SU-DHL-6 (cell line): ENCODE measurements around the gene MEF2C.

ENCODE experiments used
- H2AFZ ChIP-seq: fragments of 200-600 bp; sonication (generic); 2 replicates; pipeline ENCODE4 v1.6.1; 2014; ENCODE audit warnings: low read depth, mild to moderate bottlenecking, moderate library complexity, mixed read lengths, antibody characterized with exemption, low read length; ENCODE audit not compliant: severe bottlenecking
- H3F3A ChIP-seq: fragments of 200-600 bp; shearing (Covaris generic); 2 replicates; pipeline ENCODE4 v1.6.0; 2016; ENCODE audit warnings: antibody characterized with exemption, mild to moderate bottlenecking; ENCODE audit not compliant: insufficient read depth
- H3K27ac ChIP-seq: fragments of 200-600 bp; sonication (generic); 2 replicates; pipeline ENCODE4 v1.5.1; 2016; ENCODE audit warnings: low read depth, mild to moderate bottlenecking, low read length, moderate library complexity, mixed read lengths
- H3K27me3 ChIP-seq: fragments of 200-600 bp; sonication (generic), shearing (Covaris generic); 2 replicates; pipeline ENCODE4 v1.6.0; 2014; ENCODE audit warnings: mild to moderate bottlenecking, low read length
- H3K36me3 ChIP-seq: fragments of 200-600 bp; sonication (generic); 2 replicates; pipeline ENCODE4 v1.6.1; 2014; ENCODE audit warnings: mild to moderate bottlenecking, low read length, mixed read lengths
- H3K4me2 ChIP-seq: fragments of 300-600, 200-600 bp; shearing (Covaris generic), sonication (generic); 2 replicates; pipeline ENCODE4 v1.6.0; 2014; ENCODE audit warnings: low read length, low read depth, mild to moderate bottlenecking; ENCODE audit not compliant: poor library complexity, severe bottlenecking
- H3K4me3 ChIP-seq: fragments of 200-600 bp; sonication (generic); 2 replicates; pipeline ENCODE4 v1.5.1; 2014; ENCODE audit warnings: antibody characterized with exemption, low read length, mild to moderate bottlenecking, mixed read lengths; ENCODE audit not compliant: insufficient read depth, poor library complexity, severe bottlenecking
- H3K79me2 ChIP-seq: fragments of 200-600 bp; sonication (generic); 2 replicates; pipeline ENCODE4 v1.6.1; 2014; ENCODE audit warnings: mild to moderate bottlenecking, low read length, moderate library complexity; ENCODE audit not compliant: insufficient read depth
- H3K9ac ChIP-seq: fragments of 200-600 bp; sonication (generic); 2 replicates; pipeline ENCODE4 v1.7.0; 2014; ENCODE audit warnings: mild to moderate bottlenecking, low read length
- H3K9me2 ChIP-seq: fragments of 200-600 bp; sonication (generic); replicated peaks from 2 replicates; pipeline ENCODE4 v1.6.1; 2014; ENCODE audit warnings: low read length; ENCODE audit not compliant: insufficient read depth
- H3K9me3 ChIP-seq: fragments of 200-600 bp; sonication (generic); 2 replicates; pipeline ENCODE4 v1.6.1; 2014; ENCODE audit warnings: low read length, mixed read lengths; ENCODE audit not compliant: insufficient read depth
- H4K20me1 ChIP-seq: fragments of 200-600 bp; sonication (generic); 2 replicates; pipeline ENCODE4 v1.6.1; 2014; ENCODE audit warnings: low read depth, mild to moderate bottlenecking, antibody characterized with exemption, low read length, moderate library complexity, mixed read lengths
- CTCF ChIP-seq: fragments of 200-600 bp; sonication (generic); IDR thresholded peaks from one replicate; pipeline ENCODE4 v1.5.1; 2017; ENCODE audit warnings: antibody characterized with exemption, mild to moderate bottlenecking, low read length, moderate library complexity; ENCODE audit not compliant: insufficient read depth, poor library complexity, severe bottlenecking
- EZH2phosphoT487 ChIP-seq: fragments of 200-600 bp; sonication (generic), shearing (Covaris generic); conservative IDR thresholded peaks from 2 replicates; pipeline ENCODE4 v1.6.1; 2018; ENCODE audit warnings: mild to moderate bottlenecking, antibody characterized with exemption, low read length, moderate library complexity, mixed read lengths

Gene MEF2C

DNA sequence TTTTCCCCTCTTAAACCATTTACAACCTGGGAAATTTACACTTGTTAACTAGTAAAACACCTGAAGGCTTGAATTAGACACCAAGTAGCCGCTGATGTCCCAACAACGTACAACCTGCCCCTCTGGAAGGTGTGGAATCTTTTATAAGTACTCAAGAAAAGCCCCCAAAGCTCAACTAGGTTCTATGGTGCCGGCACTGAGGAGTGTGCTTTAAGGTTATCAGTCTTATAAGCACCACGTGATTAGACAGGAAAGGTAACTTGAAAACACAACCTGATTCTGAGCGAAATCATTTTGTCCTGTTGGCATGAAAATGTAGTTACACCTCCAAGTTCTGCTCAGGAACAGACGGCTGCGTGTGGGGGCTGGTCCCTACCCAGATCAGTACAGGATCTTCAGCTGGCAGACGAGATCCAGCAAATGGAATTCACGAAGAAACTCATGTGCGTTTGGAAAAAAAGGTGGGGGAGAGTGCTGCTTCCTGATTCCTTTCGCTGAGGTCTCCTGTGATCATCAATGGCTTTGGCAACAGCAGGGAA lies 195.5 kb downstream of the MEF2C start:
- no peaks in the 10 kb centered on the region for H4K20me1 ChIP-seq
- peaks cover 4% of the 10 kb centered on the region; the same call in 1 of the 2 replicates for H3K79me2 ChIP-seq
- H3K36me3 ChIP-seq = no peaks in the 10 kb centered on the region
- H3K9ac ChIP-seq = no peak overlapping the region
- H3K27me3 ChIP-seq = no peaks in the 10 kb centered on the region
- no peak overlapping the region for H3K4me3 ChIP-seq
- H2AFZ ChIP-seq = no peak overlapping the region
- H3K4me2 ChIP-seq = no peak overlapping the region
- no peaks in the 10 kb centered on the region for H3K9me2 ChIP-seq
- no peak for TF ChIP-seq CTCF
- no peak for TF ChIP-seq EZH2phosphoT487
- no peaks in the 10 kb centered on the region for H3F3A ChIP-seq
- H3K27ac ChIP-seq = no peak overlapping the region
- no peaks in the 10 kb centered on the region for H3K9me3 ChIP-seq

DNA sequence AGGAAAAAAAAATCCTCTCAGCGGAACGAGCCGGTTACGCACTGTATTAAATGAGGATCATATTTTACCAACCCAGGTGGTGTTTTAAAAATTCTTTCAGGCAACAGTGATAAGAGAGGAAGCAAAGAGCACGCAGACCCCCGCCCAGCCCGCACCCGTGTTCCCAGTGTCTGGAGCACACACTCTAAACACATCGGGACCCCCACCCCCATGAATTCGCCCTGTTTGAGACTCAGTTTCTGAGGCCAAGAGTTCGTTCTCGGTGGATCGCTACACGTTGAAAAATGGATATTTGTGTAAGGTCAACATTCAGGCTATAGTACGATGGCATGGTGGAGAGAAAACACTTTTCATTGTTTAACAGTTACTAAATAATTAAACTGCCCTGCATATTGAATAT lies 196.3 kb downstream of the MEF2C start:
- Histone ChIP-seq H3K4me2 (no peak overlapping the region), H2AFZ (no peak overlapping the region), H3F3A (no peaks in the 10 kb centered on the region), H3K9me3 (no peaks in the 10 kb centered on the region), H3K27ac (no peak overlapping the region), H3K4me3 (no peak overlapping the region), H3K79me2 (peaks cover 8% of the 10 kb centered on the region; the same call in 1 of the 2 replicates), H4K20me1 (peaks cover 6% of the 10 kb centered on the region; the same call in 1 of the 2 replicates), H3K9me2 (no peaks in the 10 kb centered on the region), H3K36me3 (no peaks in the 10 kb centered on the region), H3K9ac (no peak overlapping the region), H3K27me3 (no peaks in the 10 kb centered on the region)
- no peak for TF ChIP-seq EZH2phosphoT487
- TF ChIP-seq CTCF = no peak

GRCh38 chr5:88685591-88686541 lies 197.1 kb downstream of the MEF2C start:
- Histone ChIP-seq H3K9me3 (no peaks in the 10 kb centered on the region), H3K27me3 (no peaks in the 10 kb centered on the region), H3K36me3 (no peaks in the 10 kb centered on the region), H3F3A (no peaks in the 10 kb centered on the region), H3K9me2 (no peaks in the 10 kb centered on the region), H4K20me1 (peaks cover 11% of the 10 kb centered on the region; the same call in 1 of the 2 replicates), H3K4me2 (no peak overlapping the region), H3K79me2 (peaks cover 8% of the 10 kb centered on the region; the same call in 1 of the 2 replicates), H3K9ac (no peak overlapping the region), H3K4me3 (no peak overlapping the region), H2AFZ (no peak overlapping the region), H3K27ac (no peak overlapping the region)
- no peak for TF ChIP-seq EZH2phosphoT487
- no peak for TF ChIP-seq CTCF
